Cardiac muscle cell (in vitro differentiated cells and primary cell): ENCODE data around the gene TSEN54. TPM values are rescaled to one million over a fixed set of nuclear protein-coding genes. Genes with fewer than 3 reads are reported as not detected.

Experiments
- DNase-seq, 2 donors: peaks; one replicate each; pipeline versions ENCODE4 v3.0.0 to v3.0.0-alpha.2; 2010 to 2017; ENCODE audit warnings: low read depth in 1 of 2, low spot score in 1 of 2
- H3K27ac ChIP-seq: fragments of 200-600 bp; sonication (generic); 2 replicates; pipeline ENCODE4 v1.5.1; 2016
- H3K27me3 ChIP-seq: fragments of 200-600 bp; sonication (generic); 2 replicates; pipeline ENCODE4 v1.6.0; 2016; ENCODE audit warnings: control low read depth
- H3K36me3 ChIP-seq: fragments of 200-600 bp; sonication (generic); 2 replicates; pipeline ENCODE4 v1.5.1; 2016; ENCODE audit warnings: control low read depth
- H3K4me1 ChIP-seq: fragments of 200-600 bp; sonication (generic); 2 replicates; pipeline ENCODE4 v1.8.1; 2017; ENCODE audit warnings: low read depth, mild to moderate bottlenecking, mixed run types
- H3K4me3 ChIP-seq: fragments of 200-600 bp; sonication (generic); 2 replicates; pipeline ENCODE4 v1.5.1; 2016; ENCODE audit warnings: mild to moderate bottlenecking
- H3K9me3 ChIP-seq: fragments of 200-600 bp; sonication (generic); 2 replicates; pipeline ENCODE4 v1.5.1; 2017; ENCODE audit warnings: low read depth, mild to moderate bottlenecking, control low read depth
- polyA plus RNA-seq: library from polyadenylated mRNA; unstranded; fragments of >200 nt; fragmentation: Nextera tagmentation; extraction: Ambion mirVana; gene quantifications from 2 replicates; pipeline ENCODE4 v1.2.1, GENCODE V29; 2016
- total RNA-seq: library from RNA; depleted of rRNA; stranded (reverse); fragments of >200 nt; gene quantifications from 2 replicates; pipeline ENCODE4 v1.2.3, GENCODE V29; 2016
- TF ChIP-seq, protein P1 (sequence below): IDR thresholded peaks from 2 replicates; pipeline ENCODE4 v1.5.1; 2012; ENCODE audit warnings: low read depth, mild to moderate bottlenecking, low read length

TSEN54 gene
- total and polyA plus RNA-seq, 2 experiments from 2014 or later, result 64.4 to 70.5 TPM

DNA sequence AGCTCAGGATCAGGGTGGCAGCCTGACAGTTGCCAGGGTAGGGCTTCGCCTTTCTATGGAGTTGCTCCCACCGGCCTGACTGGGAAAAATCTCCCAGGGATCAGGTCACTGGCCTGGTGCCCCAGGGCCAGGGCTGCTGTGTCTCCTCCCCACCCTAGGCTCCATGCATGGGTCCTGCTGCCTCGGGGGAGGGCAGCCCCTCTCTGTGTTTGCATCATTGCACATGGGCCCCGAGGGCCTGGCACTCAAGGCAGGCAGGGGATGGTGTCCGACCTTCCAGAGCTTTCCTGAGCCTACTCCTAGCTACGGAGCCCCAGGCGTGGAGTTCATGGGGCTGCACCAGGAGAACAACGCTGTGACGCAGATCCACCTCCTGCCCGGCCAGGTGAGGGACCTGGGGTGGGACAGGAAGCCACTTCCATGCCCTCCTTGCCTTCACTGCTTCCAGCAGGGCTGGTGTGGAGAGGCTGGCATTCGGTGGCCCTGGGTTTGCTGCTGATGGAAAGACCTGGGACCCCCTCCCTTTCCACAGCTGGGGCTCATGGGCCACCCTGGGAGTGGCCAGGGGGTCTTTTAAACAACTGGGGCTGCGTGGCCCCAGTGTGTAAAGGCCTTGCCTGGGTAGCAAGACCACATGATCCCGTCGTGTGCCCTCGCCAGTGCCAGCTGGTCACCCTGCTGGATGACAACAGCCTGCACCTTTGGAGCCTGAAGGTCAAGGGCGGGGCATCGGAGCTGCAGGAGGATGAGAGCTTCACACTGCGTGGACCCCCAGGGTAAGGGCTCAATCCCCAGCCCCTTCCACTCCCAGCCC is 41.7 kb downstream of the TSEN54 start:
- Histone ChIP-seq H3K9me3 (no peaks in the 10 kb centered on the region), H3K36me3 (no peaks in the 10 kb centered on the region), H3K4me1 (peaks cover 18% of the 10 kb centered on the region), H3K27ac (peak overlapping the region; percentile 43), H3K4me3 (no peak overlapping the region), H3K27me3 (no peaks in the 10 kb centered on the region)
- DNase-seq, result no peak
- TF ChIP-seq, protein P1, sequence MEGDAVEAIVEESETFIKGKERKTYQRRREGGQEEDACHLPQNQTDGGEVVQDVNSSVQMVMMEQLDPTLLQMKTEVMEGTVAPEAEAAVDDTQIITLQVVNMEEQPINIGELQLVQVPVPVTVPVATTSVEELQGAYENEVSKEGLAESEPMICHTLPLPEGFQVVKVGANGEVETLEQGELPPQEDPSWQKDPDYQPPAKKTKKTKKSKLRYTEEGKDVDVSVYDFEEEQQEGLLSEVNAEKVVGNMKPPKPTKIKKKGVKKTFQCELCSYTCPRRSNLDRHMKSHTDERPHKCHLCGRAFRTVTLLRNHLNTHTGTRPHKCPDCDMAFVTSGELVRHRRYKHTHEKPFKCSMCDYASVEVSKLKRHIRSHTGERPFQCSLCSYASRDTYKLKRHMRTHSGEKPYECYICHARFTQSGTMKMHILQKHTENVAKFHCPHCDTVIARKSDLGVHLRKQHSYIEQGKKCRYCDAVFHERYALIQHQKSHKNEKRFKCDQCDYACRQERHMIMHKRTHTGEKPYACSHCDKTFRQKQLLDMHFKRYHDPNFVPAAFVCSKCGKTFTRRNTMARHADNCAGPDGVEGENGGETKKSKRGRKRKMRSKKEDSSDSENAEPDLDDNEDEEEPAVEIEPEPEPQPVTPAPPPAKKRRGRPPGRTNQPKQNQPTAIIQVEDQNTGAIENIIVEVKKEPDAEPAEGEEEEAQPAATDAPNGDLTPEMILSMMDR, result no peak

DNA sequence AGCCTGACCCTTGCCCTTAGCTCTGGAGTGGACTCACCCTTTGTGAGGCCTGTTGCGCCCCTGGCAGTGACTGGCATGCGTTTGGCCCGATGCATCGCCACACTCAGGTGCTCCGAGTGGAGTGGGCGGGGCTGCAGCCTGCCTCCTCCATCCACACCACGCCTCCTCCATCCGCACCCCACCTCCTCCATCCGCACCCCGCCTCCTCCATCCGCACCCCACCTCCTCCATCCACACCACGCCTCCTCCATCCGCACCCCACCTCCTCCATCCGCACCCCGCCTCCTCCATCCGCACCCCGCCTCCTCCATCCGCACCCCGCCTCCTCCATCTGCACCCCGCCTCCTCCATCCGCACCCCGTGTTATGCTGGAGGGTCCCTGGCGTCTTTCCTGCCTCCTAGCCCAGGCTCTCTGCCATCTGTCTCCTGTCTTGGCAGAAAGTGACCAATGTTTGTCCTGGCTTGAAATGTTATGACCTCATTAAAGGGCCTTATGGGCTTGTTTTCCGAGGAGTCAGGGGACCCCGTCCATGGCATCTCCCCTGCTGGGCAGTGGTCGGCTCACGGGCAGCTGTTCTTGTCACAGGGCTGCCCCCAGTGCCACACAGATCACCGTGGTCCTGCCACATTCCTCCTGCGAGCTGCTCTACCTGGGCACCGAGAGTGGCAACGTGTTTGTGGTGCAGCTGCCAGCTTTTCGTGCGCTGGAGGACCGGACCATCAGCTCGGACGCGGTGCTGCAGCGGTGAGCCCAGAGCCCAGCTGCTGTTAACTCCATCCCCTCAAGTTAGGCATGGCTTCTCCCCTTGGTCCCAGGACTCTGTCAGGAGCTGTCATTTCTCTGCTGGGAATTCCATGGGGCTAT is 42.6 kb downstream of the TSEN54 start:
- TF ChIP-seq, protein P1, result no peak
- H3K9me3 ChIP-seq, result no peaks in the 10 kb centered on the region

DNA sequence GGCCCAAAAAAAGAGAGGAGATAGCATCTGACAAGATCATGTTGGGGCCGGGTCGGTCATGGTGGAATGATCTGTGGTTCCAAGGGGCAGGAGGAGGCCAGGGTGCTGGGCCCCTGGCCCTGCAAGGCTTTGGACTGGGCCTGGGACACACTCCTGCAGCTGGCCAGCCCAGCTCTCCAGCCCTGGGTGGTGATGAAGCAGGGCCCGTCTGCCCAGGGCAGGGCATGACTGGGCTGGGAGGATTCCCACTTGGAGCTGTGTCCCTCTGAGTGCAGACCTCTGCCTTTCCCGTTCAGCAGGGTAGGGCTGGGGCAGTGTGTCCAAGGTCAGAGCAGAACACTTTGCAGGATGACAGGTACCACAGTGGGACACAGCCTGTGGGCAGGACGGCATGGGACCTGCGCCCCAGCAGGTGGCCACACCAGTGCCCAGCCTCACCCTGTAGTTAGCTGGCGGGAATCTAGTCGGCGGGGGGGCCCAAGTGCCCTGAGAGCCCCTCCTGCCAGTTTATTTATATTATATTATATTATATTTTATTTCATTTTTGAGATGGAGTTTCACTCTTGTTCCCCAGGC is 43.7 kb downstream of the TSEN54 start:
- Histone ChIP-seq H3K36me3 (no peaks in the 10 kb centered on the region), H3K4me3 (no peak overlapping the region), H3K9me3 (no peaks in the 10 kb centered on the region), H3K27ac (no peak overlapping the region), H3K27me3 (no peaks in the 10 kb centered on the region), H3K4me1 (peaks cover 8% of the 10 kb centered on the region)
- no peak for DNase-seq
- TF ChIP-seq, protein P1, result no peak

More for the DNA sequence above, 42.6 kb downstream of the TSEN54 start:
- Histone ChIP-seq H3K36me3 (no peaks in the 10 kb centered on the region), H3K4me1 (peaks cover 9% of the 10 kb centered on the region), H3K27me3 (no peaks in the 10 kb centered on the region), H3K4me3 (no peak overlapping the region), H3K27ac (no peak overlapping the region)
- DNase-seq, result no peak

DNA sequence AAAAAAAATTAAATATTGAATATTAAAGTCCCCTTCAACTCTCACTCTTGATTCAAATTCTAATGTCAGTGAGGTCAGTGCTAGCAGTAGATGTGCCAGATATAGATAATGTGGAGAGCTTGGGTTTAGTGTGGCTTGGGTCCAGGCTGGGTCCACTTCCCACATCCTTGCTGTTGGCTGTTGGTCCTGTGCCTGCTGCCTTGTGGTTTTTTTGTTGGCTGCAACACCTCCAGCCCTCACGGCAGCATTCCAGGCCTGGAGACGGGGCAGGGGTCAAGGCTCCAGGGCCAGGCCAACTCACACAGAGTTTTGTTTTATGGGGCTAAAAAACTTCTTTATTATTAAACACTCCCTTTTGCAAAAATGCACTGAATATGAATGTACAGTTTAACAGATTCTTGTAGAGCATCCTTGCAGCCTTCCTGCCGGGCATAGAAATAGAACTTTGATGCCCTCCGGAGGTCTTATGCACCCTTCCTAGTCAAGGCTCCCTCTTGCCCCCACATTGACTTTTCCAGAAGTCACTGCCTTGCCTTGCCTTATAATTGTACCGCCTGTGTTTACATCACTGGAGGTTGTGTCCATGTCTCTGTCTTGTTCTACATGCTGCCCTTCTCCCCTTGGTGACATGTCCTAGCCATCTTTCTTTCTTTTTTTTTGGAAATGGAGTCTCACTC is 45.7 kb downstream of the TSEN54 start:
- H3K9me3 ChIP-seq, result no peaks in the 10 kb centered on the region
- no peaks in the 10 kb centered on the region for H3K36me3 ChIP-seq
- no peaks in the 10 kb centered on the region for H3K27me3 ChIP-seq
- H3K27ac ChIP-seq, result no peak overlapping the region
- TF ChIP-seq, protein P1, result no peak
- H3K4me3 ChIP-seq, result no peak overlapping the region
- peaks cover 8% of the 10 kb centered on the region for H3K4me1 ChIP-seq
- peak in 1 of 2 donors; percentile 51 for DNase-seq
